GM21367 (cell line): ENCODE results near the gene GTPBP3.
"Not testable (repeated sequence)": the region's sequence is repeated elsewhere in the genome, so short reads cannot be mapped to it uniquely, and the experiment has no call there.

ENCODE experiments used
- ATAC-seq: cut with Tn5 transposase; IDR thresholded peaks from one replicate; pipeline ENCODE4 v1.9.1; 2021; ENCODE audit not compliant: unreplicated experiment

The GTPBP3 gene

GRCh38 chr19:17341386-17341785 lies 4.0 kb downstream of the GTPBP3 start:
- no peak for ATAC-seq

DNA sequence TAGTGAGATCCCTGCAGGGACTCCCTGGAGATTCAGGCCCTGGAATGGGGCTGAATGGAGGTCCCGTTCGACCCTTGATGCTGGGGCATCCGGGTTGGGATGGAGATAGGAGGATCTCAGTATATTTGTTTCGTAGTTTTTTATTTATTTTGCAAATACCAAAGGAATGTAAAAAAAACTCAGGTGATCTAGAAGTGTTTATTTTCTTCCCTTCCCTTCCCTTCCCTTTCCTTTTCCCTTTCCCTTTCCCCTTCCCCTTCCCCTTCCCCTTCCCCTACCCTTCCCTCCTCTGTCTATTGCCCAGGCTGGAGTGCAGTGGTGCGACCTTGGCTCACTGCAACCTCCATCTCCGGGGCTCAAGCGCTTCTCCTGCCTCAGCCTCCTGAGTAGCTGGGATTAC lies 4.5 kb downstream of the GTPBP3 start:
- no peak for ATAC-seq

DNA sequence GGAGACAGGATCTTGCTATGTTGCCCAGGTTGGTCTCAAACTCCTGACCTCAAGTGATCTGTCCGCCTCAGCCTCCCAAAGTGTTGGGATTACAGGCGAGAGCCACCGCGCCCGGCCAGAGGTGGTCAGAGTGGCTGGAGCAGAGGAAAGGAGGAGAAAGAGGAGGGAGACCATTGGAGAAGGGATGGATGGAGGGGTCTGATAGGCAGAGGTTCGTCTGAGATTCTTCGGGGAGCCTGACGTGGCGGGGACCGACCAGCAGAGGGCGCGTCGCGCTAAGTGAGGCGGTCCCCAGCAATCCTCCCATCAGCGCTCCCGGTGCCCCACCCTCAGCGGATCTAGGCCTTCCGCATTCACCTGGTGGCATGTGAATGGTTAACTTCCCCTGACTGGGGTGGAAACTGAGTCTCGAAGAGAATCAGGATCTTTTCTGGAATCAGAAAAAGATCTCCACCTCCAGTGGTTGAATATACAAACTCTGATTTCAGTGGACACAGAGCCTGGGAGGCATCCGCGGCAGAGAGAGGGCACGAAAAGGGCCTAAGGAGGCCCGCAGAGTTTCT lies 8.8 kb downstream of the GTPBP3 start:
- no peak for ATAC-seq

DNA sequence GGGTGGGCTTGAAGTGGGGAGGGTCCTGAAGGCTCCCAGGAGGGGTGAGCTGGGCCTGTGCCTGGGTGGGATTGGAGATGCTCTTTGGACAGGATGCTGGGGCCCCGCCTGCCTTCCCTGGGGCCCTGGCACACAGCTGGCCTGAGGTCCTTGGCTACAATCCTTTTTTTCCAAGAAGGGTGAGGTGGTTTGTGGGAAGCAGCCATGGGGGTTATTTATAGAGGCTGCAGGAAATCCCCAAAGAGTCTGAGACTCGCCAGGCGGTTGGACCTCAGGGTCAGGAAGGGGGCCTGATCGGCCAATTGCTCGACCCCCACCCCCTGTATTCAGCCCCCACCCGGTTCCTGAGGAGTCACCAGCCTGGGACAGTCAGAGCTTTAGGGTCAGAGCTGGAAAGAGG lies 10.0 kb downstream of the GTPBP3 start:
- no peak for ATAC-seq

GRCh38 chr19:17347877-17348276 lies 10.5 kb downstream of the GTPBP3 start:
- no peak for ATAC-seq

DNA sequence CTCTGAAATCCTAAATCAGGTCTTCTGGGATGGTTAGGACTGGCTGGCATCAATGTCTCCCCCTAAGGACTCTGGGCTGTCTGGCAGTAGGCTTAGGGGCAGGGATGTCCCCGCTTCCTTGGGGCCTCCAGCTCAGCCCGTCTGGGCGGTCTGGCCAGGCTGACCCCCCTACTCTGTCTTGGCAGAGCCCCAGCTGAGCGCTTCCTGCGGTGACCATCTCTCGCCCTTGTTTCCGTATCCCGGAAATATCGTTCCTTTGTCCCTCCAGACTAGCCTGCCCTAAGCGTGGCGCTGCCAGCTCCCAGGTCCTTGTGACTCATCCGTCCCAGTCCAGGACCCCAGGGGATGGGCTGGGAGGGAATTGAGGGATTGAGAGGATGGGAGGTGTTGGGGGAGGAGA lies 11.3 kb downstream of the GTPBP3 start:
- ATAC-seq, result no peak

- no peak for ATAC-seq
These were observed 14.6 kb downstream of the GTPBP3 start for GRCh38 chr19:17351815-17352435.

DNA sequence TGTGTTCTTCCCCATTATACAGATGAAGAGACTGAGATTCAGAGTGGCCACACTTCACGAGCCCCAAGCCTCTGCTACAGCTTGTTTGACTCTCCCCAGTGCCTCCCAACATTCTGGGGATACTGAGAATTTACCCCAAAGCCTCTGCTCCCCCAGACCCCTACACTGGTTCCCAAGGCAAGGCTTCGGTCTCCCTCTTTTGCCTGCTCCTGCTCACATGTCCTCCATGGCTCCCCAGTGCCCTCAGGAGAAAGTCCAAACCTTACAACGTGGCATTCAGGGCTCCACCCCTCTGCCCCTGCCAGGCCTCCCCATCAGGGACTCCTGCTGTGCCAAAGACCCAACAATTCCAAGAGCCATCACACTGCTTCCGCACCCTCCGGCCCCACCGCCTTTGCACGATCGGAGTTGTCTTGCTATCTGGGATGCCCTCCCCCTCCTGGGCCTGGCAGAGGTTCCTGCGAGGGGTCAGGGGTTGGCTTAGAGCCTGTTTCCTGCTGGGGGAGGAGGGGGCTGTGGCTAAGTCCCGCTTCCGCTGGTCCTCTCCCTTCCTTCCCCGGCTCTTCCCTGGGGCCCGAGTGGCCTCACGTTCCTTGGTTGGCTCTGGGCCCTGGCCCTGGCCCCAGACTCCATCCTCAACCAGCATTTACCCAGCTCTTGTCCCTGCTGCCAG lies 15.4 kb downstream of the GTPBP3 start:
- no peak for ATAC-seq

- ATAC-seq, result no peak
These were observed 16.0 kb downstream of the GTPBP3 start for GRCh38 chr19:17353386-17353785.

DNA sequence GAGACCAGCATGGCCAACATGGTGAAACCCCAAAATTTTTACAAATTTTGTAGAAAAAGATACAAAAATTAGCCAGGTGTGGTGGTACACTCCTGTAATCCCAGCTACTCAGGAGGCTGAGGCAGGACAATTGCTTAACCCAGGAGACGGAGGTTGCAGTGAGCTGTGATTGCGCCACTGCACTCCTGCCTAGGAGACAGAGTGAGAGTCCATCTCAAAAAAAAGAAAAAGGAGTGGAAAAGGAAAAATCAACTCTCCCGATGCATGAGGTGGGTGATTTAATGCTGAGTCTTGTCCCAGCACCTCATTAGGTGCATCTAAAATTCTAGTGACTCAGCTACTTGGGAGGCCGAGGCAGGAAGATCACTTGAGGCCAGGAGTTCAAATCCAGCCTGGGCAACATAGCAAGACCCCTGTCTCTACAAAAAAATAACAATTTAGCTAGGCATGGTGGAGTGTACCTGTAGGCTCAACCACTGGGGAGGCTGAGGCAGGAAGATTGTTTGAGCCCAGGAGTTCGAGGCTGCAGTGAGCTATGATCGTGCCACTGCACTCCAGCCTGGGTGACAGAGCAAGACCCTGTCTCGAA lies 19.8 kb downstream of the GTPBP3 start:
- no peak for ATAC-seq

DNA sequence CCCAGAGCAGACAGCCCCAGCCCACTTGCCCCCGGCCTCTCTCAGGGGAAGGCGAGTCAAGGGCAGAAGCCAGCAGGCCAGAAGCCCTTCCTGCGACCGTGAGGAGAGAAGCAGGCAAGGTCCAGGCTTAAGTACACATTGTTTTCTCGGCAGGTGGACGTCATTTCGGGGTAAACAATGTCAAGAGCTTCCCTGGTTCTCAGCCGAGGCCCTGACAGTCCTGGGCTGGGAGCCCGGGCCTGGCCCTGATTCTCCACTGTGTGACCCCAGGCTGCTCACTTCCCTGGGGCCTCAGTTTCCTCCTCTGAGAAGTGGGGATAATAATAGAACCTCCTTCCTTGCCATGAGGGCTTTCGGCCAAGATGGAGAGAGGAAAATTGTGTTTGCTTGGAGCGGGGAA lies 20.4 kb downstream of the GTPBP3 start:
- ATAC-seq, result no peak

DNA sequence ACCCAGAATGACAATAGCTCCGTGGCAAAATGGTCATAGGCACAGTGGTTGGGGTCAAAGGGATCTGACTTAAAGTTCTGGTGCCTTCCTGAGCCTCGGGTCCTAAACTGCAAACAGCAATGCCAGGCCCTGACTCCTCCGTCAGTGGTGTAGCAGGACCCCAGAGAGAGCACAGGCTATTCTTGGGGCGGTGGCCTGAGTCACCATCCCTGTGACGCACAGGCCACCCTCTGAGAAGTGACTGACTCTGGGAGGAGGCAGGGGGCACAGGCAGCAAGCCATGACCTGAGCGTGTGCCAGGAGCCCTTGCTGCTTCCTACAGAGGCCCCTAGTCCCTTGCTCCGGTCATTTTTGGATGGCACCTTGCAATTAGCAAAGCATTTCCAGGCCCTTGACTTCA lies 21.0 kb downstream of the GTPBP3 start:
- ATAC-seq, result no peak

DNA sequence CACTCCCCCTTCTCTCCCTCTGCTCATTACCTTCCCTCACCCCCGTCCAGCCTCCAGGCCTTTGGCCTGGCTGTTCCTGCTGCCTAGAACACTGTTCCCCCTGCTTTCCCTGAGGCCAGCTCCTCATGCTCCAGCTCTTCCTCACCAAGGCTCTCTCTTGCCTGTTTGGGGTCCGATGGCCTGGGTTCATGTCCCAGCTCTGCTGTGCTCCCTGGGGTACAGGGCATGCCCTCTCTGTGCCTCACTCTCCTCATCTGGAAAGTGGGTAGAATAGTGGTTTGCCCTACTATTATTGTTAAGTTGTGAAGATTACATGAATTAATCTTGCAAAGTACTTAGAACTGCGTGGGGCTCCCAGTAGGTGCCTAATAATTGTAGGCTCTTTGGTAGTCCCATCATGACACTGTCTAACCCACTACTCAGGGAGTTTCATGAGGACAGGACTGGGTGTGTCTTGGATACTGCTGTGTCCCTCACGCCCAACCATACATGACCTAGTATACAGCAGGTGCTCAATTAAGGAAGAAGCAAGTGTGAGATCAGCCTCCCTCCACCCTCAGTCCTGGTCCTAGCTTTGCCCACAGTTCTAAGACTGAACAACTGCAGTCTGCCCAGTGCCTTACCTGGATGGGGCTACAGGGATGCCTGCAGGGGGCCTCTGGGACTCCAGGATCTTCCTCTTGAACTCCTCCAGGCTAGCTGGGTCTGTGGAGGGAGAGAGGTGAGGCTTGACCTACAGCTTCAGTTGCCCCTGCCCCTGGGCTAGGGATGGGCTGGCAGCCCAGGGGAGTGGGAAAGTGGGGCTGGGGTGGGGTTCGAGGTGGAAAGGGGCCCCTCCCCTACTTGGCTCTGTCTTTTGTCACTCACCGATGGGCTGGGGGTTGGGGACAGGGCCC lies 22.8 kb downstream of the GTPBP3 start:
- no peak for ATAC-seq

GRCh38 chr19:17363852-17364605 lies 26.7 kb downstream of the GTPBP3 start:
- not testable (repeated sequence) for ATAC-seq

DNA sequence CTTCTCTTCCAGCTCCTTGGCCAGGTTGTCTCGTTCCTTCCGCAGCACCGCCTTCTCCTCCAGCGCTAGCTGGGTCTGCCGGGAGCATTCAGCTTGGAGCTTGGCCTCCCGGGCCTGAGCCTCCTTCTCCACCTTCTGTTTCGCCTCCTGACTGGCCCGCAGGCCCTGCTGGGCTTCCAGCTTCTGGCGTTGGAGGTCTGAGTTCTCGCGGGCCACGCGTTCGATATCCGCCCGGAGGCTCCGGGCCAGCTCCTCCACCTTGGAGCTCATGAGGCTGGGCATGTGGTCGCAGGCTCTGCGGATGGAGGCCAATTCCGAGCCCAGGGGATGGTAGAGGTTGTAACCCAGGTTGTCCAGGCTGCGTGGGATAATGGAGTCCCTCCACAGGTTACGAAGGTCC lies 28.0 kb downstream of the GTPBP3 start:
- ATAC-seq, result no peak

- peak; percentile 88 for ATAC-seq
These were observed 32.8 kb downstream of the GTPBP3 start for GRCh38 chr19:17370026-17370587.

- ATAC-seq, result no peak
These were observed 39.7 kb downstream of the GTPBP3 start, which contains the start of gene PLVAP for GRCh38 chr19:17376935-17377600. TSS of gene PLVAP (minus strand) at chr19:17377342. CDS start at chr19:17377288, 54 bp downstream.

DNA sequence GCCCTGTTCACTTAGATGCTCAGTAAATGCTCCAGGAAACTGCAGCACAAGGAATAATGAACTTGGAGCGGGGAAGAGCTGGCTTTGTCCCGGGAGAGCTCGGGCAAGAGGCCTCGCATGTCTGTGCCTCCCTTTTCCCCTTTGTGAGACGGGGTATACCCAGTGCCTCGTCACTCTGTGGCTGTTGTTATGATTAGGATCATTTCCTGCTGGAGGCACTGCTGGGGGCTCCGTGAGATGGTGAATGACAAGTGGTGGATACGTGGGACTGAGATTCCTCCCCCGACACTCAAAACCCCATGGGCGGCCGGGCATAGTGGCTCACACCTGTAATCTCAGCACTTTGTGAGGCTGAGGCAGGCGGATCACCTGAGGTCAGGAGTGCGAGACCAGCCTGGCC lies 40.9 kb downstream of the GTPBP3 start:
- no peak for ATAC-seq

- no peak for ATAC-seq
These were observed 41.9 kb downstream of the GTPBP3 start for GRCh38 chr19:17379221-17379631.
